Tibial artery (tissue), 4 donors: ENCODE measurements around the gene LDLRAD2.
"Not testable (repeated sequence)": the region's sequence is repeated elsewhere in the genome, so short reads cannot be mapped to it uniquely, and the experiment has no call there.

Experiments used
- DNase-seq, 2 donors: peaks; one replicate each; pipeline ENCODE4 v3.0.0-alpha.2; 2019
- H3K27ac ChIP-seq, 2 donors: fragments of 200-600 bp; sonication (generic) in 1 of 2; 1 replicate in 1 of 2; 2 replicates in 1 of 2; pipeline ENCODE4 v1.5.1; 2018 to 2019; ENCODE audit warnings: mild to moderate bottlenecking in 1 of 2
- H3K27me3 ChIP-seq, 2 donors: fragments of 200-600 bp; sonication (generic) in 1 of 2; one replicate each; pipeline versions ENCODE4 v1.5.1 to v1.6.0; 2016 to 2019
- H3K36me3 ChIP-seq, 3 donors: fragments of 200-600 bp; sonication (generic) in 2 of 3; one replicate each; pipeline ENCODE4 v1.5.1; 2016 to 2019; ENCODE audit warnings: mild to moderate bottlenecking in 2 of 3
- H3K4me1 ChIP-seq, 4 donors: fragments of 200-600 bp; sonication (generic) in 2 of 4; 1 replicate in 3 of 4; 2 replicates in 1 of 4; pipeline ENCODE4 v1.5.1; 2016 to 2019
- H3K4me3 ChIP-seq, 2 donors: fragments of 200-600 bp; sonication (generic) in 1 of 2; 1 replicate in 1 of 2; 2 replicates in 1 of 2; pipeline ENCODE4 v1.5.1; 2018 to 2019; ENCODE audit warnings: mild to moderate bottlenecking in 2 of 2
- H3K9me3 ChIP-seq, 3 donors: fragments of 200-600 bp; sonication (generic) in 1 of 3; one replicate each; pipeline ENCODE4 v1.5.1; 2016 to 2019
- intact Hi-C: fragments of 100-400 bp; cut with DNase I; formaldehyde crosslinking; loops from one replicate; pipeline ENCODE4 v1.15.0; 2023; ENCODE audit warnings: low total_unique reads
- TF ChIP-seq, protein P1 (sequence below), 2 experiments: fragments of 200-600 bp in 1 of 2; fragments of 450-650 bp in 1 of 2; IDR thresholded peaks; one replicate each; pipeline ENCODE4 v1.5.1; 2017 to 2019; ENCODE audit warnings: antibody characterized with exemption in 2 of 2, mild to moderate bottlenecking in 1 of 2, moderate library complexity in 1 of 2

Gene LDLRAD2

DNA sequence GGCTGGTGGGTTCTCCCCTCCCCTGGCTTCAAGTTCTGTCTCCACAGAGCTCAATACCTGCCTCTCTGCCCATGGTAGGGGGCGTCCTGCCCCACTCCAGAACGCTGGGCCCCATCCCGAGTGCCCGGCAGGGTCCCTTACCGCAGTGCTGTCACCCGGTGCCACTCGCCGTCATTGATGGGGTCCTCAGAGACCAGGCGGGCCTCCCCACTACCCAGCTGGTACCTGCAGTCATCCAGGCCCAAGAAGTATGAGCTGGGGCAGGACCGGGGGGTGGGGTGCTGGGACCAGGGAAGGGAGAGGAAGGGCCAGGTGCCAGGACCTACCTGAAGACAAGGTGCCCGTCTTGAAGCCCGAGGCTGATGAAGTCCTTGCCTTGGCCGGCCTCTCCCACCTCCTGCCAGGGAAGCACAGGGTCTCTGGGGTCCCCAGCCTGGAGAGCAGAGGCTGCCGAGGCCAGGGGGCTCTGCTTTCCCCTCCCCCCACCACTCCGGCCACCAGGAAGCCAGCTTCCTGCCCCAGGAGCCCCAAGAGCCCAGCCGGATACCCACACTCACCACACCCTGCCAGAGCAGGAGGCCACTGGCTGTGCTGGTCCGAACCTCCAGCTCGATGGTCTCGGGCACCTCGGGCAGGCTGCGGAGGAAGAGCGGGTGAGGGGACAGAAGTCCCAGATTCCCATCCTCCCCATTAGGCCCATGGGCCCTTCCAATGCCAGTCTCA is 12.1 kb downstream of the LDLRAD2 start:
- Histone ChIP-seq H3K4me3 (no peak overlapping the region), H3K27me3 (no peaks in the 10 kb centered on the region), H3K9me3 (no peaks in the 10 kb centered on the region), H3K27ac (no peak overlapping the region), H3K4me1 (no peaks in the 10 kb centered on the region), H3K36me3 (peaks cover 76 to 87% (median 87%) of the 10 kb centered on the region in 3 donors)
- intact Hi-C loops: no loop called here
- TF ChIP-seq, protein P1, sequence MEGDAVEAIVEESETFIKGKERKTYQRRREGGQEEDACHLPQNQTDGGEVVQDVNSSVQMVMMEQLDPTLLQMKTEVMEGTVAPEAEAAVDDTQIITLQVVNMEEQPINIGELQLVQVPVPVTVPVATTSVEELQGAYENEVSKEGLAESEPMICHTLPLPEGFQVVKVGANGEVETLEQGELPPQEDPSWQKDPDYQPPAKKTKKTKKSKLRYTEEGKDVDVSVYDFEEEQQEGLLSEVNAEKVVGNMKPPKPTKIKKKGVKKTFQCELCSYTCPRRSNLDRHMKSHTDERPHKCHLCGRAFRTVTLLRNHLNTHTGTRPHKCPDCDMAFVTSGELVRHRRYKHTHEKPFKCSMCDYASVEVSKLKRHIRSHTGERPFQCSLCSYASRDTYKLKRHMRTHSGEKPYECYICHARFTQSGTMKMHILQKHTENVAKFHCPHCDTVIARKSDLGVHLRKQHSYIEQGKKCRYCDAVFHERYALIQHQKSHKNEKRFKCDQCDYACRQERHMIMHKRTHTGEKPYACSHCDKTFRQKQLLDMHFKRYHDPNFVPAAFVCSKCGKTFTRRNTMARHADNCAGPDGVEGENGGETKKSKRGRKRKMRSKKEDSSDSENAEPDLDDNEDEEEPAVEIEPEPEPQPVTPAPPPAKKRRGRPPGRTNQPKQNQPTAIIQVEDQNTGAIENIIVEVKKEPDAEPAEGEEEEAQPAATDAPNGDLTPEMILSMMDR (IDR thresholded peaks at IDR 0.05): no peak
- no peak for DNase-seq

DNA sequence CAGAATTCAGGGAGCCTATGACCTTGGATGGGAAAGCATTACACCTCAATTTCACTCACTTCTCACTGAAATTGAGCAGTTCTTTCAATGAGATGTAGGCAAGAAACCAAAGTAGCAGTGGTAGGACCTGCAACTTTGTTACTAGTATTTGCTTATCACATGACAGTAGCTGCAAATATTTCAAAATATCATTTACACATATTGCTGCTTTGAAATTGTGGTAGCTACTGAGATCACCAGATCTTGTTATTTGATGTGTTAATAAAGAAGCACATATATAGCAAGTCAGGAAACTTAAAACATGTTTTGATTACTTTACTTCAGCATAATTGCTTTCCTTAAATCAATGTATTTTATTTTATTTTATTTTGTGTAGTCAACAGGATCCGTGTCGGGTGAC is 12.9 kb downstream of the LDLRAD2 start:
- DNase-seq: no peak
- H3K9me3 ChIP-seq: no peaks in the 10 kb centered on the region
- intact Hi-C loops: no loop called here
- no peaks in the 10 kb centered on the region for H3K4me1 ChIP-seq
- no peak overlapping the region for H3K4me3 ChIP-seq
- H3K27me3 ChIP-seq: no peaks in the 10 kb centered on the region
- TF ChIP-seq, protein P1 (IDR thresholded peaks at IDR 0.05): no peak
- no peak overlapping the region for H3K27ac ChIP-seq
- H3K36me3 ChIP-seq: peaks cover 84 to 95% (median 94%) of the 10 kb centered on the region in 3 donors

DNA sequence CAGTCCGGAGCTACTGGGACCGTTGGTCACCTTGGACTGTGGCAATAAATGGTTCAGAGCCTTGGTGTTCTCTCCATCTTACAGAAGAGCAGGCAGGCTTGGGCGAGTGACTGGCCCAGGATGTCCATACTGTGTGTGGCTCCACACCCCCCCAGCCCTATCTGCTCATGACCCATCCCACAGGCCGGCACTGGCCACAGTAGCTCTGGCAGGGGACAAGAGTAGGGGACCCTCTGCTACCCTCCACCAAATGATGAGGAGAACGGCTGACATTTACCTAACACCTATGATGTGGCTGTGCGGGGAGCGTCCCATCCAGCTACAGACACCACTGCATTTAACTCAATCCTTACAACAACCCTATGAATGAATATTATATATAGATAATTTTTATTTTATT is 13.3 kb downstream of the LDLRAD2 start:
- DNase-seq: no peak
- H3K27me3 ChIP-seq: no peaks in the 10 kb centered on the region
- no peak overlapping the region for H3K4me3 ChIP-seq
- H3K36me3 ChIP-seq: peaks cover 88 to 100% (median 99%) of the 10 kb centered on the region in 3 donors
- no peaks in the 10 kb centered on the region for H3K4me1 ChIP-seq
- TF ChIP-seq, protein P1 (IDR thresholded peaks at IDR 0.05): no peak
- H3K27ac ChIP-seq: no peak overlapping the region
- no peaks in the 10 kb centered on the region for H3K9me3 ChIP-seq
- intact Hi-C loops: no loop called here

DNA sequence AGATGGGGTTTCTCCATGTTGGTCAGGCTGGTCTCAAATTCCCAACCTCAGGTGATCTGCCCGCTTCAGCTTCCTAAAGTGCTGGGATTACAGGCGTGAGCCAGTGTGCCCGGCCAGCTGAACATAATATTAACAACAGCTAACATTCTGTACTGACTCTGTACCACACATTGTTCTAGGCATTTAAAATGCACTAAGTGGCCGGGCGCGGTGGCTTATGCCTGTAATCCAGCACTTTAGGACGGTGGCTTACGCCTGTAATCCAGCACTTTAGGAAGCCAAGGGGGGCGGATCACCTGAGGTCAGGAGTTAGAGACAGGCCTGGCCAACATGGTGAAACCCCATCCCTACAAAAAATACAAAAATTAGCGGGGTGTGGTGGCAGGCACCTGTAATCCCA is 14.6 kb downstream of the LDLRAD2 start:
- intact Hi-C loops: not testable (repeated sequence)

DNA sequence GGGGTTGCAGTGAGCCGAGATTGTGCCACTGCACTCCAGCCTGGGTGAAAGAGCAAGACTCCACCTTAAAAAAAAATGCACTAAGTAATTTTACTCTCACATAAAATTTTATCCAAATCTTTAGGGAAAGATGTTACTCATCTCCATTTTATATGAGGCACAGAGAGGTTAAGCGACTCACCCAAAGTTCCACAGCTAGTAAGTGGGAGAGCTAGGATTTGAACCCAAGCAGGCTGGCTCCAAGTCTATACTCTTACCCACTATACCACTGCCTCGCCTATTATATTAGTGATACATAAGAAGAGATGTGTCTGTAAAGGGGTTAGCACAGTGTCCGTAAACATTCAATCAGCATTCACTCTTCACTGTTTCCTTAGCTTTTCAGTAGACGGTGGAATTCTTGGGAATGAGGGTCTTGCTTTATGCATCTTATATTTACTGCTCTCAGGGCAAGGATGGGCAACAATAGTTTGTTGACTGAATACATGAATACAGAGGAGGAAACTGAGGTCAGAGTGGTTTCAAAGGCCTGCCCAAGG is 15.1 kb downstream of the LDLRAD2 start:
- TF ChIP-seq, protein P1 (IDR thresholded peaks at IDR 0.05): no peak
- DNase-seq: no peak
- Histone ChIP-seq H3K4me3 (no peak overlapping the region), H3K4me1 (no peaks in the 10 kb centered on the region), H3K27me3 (no peaks in the 10 kb centered on the region), H3K27ac (no peak overlapping the region), H3K36me3 (peaks cover 98 to 100% (median 100%) of the 10 kb centered on the region in 3 donors), H3K9me3 (no peaks in the 10 kb centered on the region)
- intact Hi-C loops: no loop called here

More for the DNA sequence above, 14.6 kb downstream of the LDLRAD2 start:
- H3K36me3 ChIP-seq: peaks cover 98 to 100% (median 100%) of the 10 kb centered on the region in 3 donors
- H3K4me1 ChIP-seq, H3K27me3 ChIP-seq, DNase-seq, H3K9me3 ChIP-seq, H3K27ac ChIP-seq, H3K4me3 ChIP-seq: not testable (repeated sequence)

DNA sequence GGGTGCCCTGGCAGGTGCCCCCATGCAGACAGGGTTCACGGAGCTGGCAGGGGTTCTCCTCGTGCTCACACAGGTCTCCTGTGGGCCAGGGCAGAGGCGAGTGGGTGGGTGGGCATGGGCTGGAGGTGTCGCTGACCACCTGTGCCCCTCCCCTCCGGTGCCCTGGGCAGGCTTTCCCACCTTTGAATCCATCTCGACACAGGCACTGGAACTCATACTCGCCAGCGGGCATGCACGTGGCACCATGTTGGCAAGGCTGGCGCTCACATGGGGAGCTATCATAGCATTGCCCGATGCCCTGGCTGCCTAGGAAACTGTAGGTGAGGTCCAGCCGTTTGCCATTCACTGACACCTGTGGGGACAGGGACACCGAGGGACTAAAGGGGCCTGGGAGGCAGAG is 16.0 kb downstream of the LDLRAD2 start:
- peaks cover 99 to 100% (median 100%) of the 10 kb centered on the region in 3 donors for H3K36me3 ChIP-seq
- DNase-seq: no peak
- H3K9me3 ChIP-seq: no peaks in the 10 kb centered on the region
- no peak overlapping the region for H3K27ac ChIP-seq
- H3K27me3 ChIP-seq: no peaks in the 10 kb centered on the region
- no peak overlapping the region for H3K4me3 ChIP-seq
- no peaks in the 10 kb centered on the region for H3K4me1 ChIP-seq
- intact Hi-C loops: no loop called here
- TF ChIP-seq, protein P1 (IDR thresholded peaks at IDR 0.05): no peak
